GM23338 (cell line): Measurements from ENCODE around the gene RYR3. TPM values are rescaled to one million over a fixed set of nuclear protein-coding genes. Genes with fewer than 3 reads are reported as not detected.

ENCODE experiments used
- ATAC-seq: fragments of 200-7000 bp; cut with Tn5 transposase; 3 replicates; pipeline ENCODE4 v1.9.1; 2020
- DNase-seq: peaks from one replicate; pipeline ENCODE4 v3.0.0-alpha.2; 2015; ENCODE audit warnings: low spot score
- H2AFZ ChIP-seq: fragments of 200-600 bp; sonication (generic); 2 replicates; pipeline ENCODE4 v1.8.0; 2016; ENCODE audit warnings: antibody characterized with exemption, mild to moderate bottlenecking, moderate library complexity
- H3F3A ChIP-seq: fragments of 200-600 bp; sonication (generic); replicated peaks from 2 replicates; pipeline ENCODE4 v1.8.0; 2017; ENCODE audit warnings: antibody characterized with exemption, mixed run types, low read depth
- H3K27ac ChIP-seq: fragments of 200-600 bp; sonication (generic); 2 replicates; pipeline ENCODE4 v1.6.1; 2016; ENCODE audit warnings: low read depth
- H3K27me3 ChIP-seq: fragments of 200-600 bp; sonication (generic); 2 replicates; pipeline ENCODE4 v1.8.0; 2016; ENCODE audit warnings: mild to moderate bottlenecking, mixed run types, moderate library complexity; ENCODE audit not compliant: insufficient read depth
- H3K36me3 ChIP-seq: fragments of 200-600 bp; sonication (generic); 2 replicates; pipeline ENCODE4 v1.8.0; 2016; ENCODE audit warnings: mild to moderate bottlenecking; ENCODE audit not compliant: insufficient read depth
- H3K4me1 ChIP-seq: fragments of 200-600 bp; sonication (generic); 2 replicates; pipeline ENCODE4 v1.8.0; 2016; ENCODE audit warnings: mild to moderate bottlenecking, moderate library complexity; ENCODE audit not compliant: insufficient read depth
- H3K4me2 ChIP-seq: fragments of 200-600 bp; sonication (generic); 2 replicates; pipeline ENCODE4 v1.7.1; 2017; ENCODE audit warnings: mixed run types
- H3K4me3 ChIP-seq: fragments of 200-600 bp; sonication (generic); 2 replicates; pipeline ENCODE4 v1.6.1; 2016; ENCODE audit warnings: mixed run types
- H3K79me2 ChIP-seq: fragments of 200-600 bp; sonication (generic); replicated peaks from 2 replicates; pipeline ENCODE4 v1.8.0; 2017; ENCODE audit warnings: mild to moderate bottlenecking; ENCODE audit not compliant: insufficient read depth
- H3K9me2 ChIP-seq: fragments of 200-600 bp; sonication (generic); 2 replicates; pipeline ENCODE4 v1.8.0; 2017; ENCODE audit not compliant: insufficient read depth
- H4K20me1 ChIP-seq: fragments of 200-600 bp; sonication (generic); replicated peaks from 2 replicates; pipeline ENCODE4 v1.8.0; 2017; ENCODE audit warnings: mild to moderate bottlenecking; ENCODE audit not compliant: insufficient read depth
- H3K27ac Mint-ChIP-seq: 2 replicates; pipeline ENCODE4 v1.8.0; 2020; ENCODE audit warnings: inconsistent platforms, mild to moderate bottlenecking, moderate library complexity, mixed read lengths
- H3K27me3 Mint-ChIP-seq: 3 replicates; pipeline ENCODE4 v1.8.0; 2022; ENCODE audit warnings: low read depth, mild to moderate bottlenecking, moderate library complexity, mixed read lengths, inconsistent platforms; ENCODE audit not compliant: insufficient read depth, poor library complexity
- H3K36me3 Mint-ChIP-seq: 3 replicates; pipeline ENCODE4 v1.8.0; 2021; ENCODE audit warnings: low read depth, mild to moderate bottlenecking, inconsistent platforms, moderate library complexity, mixed read lengths
- H3K4me1 Mint-ChIP-seq: 3 replicates; pipeline ENCODE4 v1.8.0; 2020; ENCODE audit warnings: mild to moderate bottlenecking, inconsistent platforms, mixed read lengths
- H3K4me3 Mint-ChIP-seq: 3 replicates; pipeline ENCODE4 v1.8.0; 2021; ENCODE audit warnings: moderate library complexity, mild to moderate bottlenecking, inconsistent platforms, mixed read lengths
- H3K9me3 Mint-ChIP-seq: 3 replicates; pipeline ENCODE4 v1.8.0; 2020; ENCODE audit warnings: moderate library complexity, mild to moderate bottlenecking, inconsistent platforms, mixed read lengths
- EZH2 ChIP-seq: fragments of 200-600 bp; sonication (generic); IDR thresholded peaks from one replicate; pipeline ENCODE4 v1.8.0; 2017; ENCODE audit warnings: antibody characterized with exemption, mild to moderate bottlenecking, low read depth; ENCODE audit not compliant: unreplicated experiment
- JUNB ChIP-seq: IDR thresholded peaks from one replicate; pipeline ENCODE4 v1.6.1; 2016; ENCODE audit warnings: antibody characterized with exemption; ENCODE audit not compliant: unreplicated experiment
- POLR2AphosphoS5 ChIP-seq: IDR thresholded peaks from 2 replicates; pipeline ENCODE4 v1.6.1; 2016; ENCODE audit warnings: antibody characterized with exemption, low read depth
- STAT1 ChIP-seq: IDR thresholded peaks from one replicate; pipeline ENCODE4 v1.6.1; 2016; ENCODE audit warnings: antibody characterized with exemption; ENCODE audit not compliant: unreplicated experiment
- ZNF114 ChIP-seq: fragments of 250-450 bp; sonication (Bioruptor Pico); IDR thresholded peaks from 2 replicates; pipeline ENCODE4 v1.5.0; 2020; ENCODE audit warnings: mild to moderate bottlenecking, moderate library complexity
- ZNF331 ChIP-seq: fragments of 250-450 bp; sonication (Bioruptor Pico); IDR thresholded peaks from 2 replicates; pipeline ENCODE4 v1.5.0; 2020; ENCODE audit warnings: low read depth, mild to moderate bottlenecking, moderate library complexity
- polyA plus RNA-seq: library from polyadenylated mRNA; unstranded; fragments of >200 nt; fragmentation: Nextera tagmentation; extraction: Ambion mirVana; gene quantifications from 2 replicates; pipeline ENCODE4 v1.2.1, GENCODE V29; 2016
- total RNA-seq: library from RNA; depleted of rRNA; stranded (reverse); fragments of >200 nt; shearing (Covaris generic); gene quantifications from 2 replicates; pipeline ENCODE4 v1.2.3, GENCODE V29; 2014
- TF ChIP-seq, protein P1 (sequence below), 2 experiments: fragments of 200-600 bp in 1 of 2; sonication (generic) in 1 of 2; conservative IDR thresholded peaks; 2 replicates each; pipeline versions ENCODE4 v1.5.1 to v1.6.1; 2016 to 2017; ENCODE audit warnings: antibody characterized with exemption in 2 of 2, low read depth in 2 of 2, mild to moderate bottlenecking in 2 of 2, moderate library complexity in 1 of 2
- TF ChIP-seq, protein P2 (sequence below): IDR thresholded peaks from one replicate; pipeline ENCODE4 v1.6.1; 2018; ENCODE audit warnings: antibody characterized with exemption; ENCODE audit not compliant: unreplicated experiment
- TF ChIP-seq, protein P3 (sequence below): IDR thresholded peaks from 2 replicates; pipeline ENCODE4 v1.6.1; 2016; ENCODE audit warnings: antibody characterized with exemption
- TF ChIP-seq, protein P4 (sequence below): fragments of 250-450 bp; sonication (Bioruptor Pico); IDR thresholded peaks from 2 replicates; pipeline ENCODE4 v1.5.0; 2020; ENCODE audit warnings: mild to moderate bottlenecking, moderate library complexity

Gene RYR3
- total and polyA plus RNA-seq, 2 experiments from 2014 or later, result 1.1 to 1.2 TPM

DNA sequence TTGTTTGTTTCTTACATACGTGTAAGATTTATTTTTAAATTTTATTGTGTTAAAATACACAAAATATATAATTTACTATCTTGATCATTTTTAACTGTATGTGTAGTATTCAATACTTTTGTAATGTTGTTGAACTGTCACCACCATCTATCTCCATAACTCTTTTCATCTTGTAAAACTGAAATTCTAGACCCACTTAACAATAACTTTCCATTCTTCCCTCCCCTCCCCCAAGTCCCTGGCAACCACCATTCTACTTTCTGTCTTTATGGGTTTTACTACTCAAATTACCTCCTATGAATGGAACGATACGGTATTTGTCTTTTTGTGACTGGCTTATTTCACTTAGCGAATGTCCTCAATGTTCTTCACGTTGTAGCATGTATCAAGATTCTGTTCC lies 395.4 kb downstream of the RYR3 start (continued):
- TF ChIP-seq ZNF331 (CRISPR knock-in tag), result no peak
- TF ChIP-seq, protein P1, sequence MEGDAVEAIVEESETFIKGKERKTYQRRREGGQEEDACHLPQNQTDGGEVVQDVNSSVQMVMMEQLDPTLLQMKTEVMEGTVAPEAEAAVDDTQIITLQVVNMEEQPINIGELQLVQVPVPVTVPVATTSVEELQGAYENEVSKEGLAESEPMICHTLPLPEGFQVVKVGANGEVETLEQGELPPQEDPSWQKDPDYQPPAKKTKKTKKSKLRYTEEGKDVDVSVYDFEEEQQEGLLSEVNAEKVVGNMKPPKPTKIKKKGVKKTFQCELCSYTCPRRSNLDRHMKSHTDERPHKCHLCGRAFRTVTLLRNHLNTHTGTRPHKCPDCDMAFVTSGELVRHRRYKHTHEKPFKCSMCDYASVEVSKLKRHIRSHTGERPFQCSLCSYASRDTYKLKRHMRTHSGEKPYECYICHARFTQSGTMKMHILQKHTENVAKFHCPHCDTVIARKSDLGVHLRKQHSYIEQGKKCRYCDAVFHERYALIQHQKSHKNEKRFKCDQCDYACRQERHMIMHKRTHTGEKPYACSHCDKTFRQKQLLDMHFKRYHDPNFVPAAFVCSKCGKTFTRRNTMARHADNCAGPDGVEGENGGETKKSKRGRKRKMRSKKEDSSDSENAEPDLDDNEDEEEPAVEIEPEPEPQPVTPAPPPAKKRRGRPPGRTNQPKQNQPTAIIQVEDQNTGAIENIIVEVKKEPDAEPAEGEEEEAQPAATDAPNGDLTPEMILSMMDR (conservative IDR thresholded peaks at IDR 0.05; ENCODE audit: low read depth in 2 of 2), result no peak

DNA sequence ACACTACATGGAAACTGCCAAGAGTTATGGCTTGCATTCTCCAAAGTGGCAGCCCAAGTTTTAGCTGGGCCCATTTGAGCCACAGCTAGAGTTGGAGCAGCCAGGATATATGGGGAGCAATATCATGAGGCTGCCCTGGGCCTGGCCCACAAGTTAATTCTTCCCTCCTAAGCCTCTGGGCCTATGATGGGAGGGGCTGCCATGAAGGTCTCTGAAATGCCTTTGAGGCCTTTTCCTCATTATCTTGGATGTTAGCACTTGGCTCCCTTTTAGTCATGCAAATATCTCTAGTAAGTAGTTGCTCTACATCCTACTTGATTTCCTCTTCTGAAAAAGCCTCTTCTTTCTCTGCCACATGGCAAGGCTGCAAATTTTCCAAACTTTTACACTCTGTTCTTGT lies 400.0 kb downstream of the RYR3 start:
- Histone ChIP-seq H4K20me1 (no peaks in the 10 kb centered on the region), H3K4me3 (no peak overlapping the region), H3K27ac (no peak overlapping the region), H3F3A (no peaks in the 10 kb centered on the region), H3K9me2 (peaks cover 28% of the 10 kb centered on the region), H3K4me2 (no peak overlapping the region), H3K79me2 (no peaks in the 10 kb centered on the region), H3K36me3 (0 out of 2 replicates have a peak, but pooled peaks cover 3% of the 10 kb centered on the region), H3K27me3 (no peaks in the 10 kb centered on the region), H2AFZ (no peak overlapping the region), H3K4me1 (no peaks in the 10 kb centered on the region)
- H3K27ac Mint-ChIP-seq, result no peak overlapping the region
- H3K36me3 Mint-ChIP-seq, result peaks cover 31% of the 10 kb centered on the region
- no peak overlapping the region for H3K4me3 Mint-ChIP-seq
- ATAC-seq, result no peak
- no peaks in the 10 kb centered on the region for H3K4me1 Mint-ChIP-seq
- peaks cover 2% of the 10 kb centered on the region for H3K27me3 Mint-ChIP-seq
- DNase-seq, result peak; percentile 21
- H3K9me3 Mint-ChIP-seq, result peaks cover 37% of the 10 kb centered on the region
- TF ChIP-seq, protein P1 (conservative IDR thresholded peaks at IDR 0.05; ENCODE audit: low read depth in 2 of 2), result no peak
- no peak for TF ChIP-seq EZH2
- TF ChIP-seq, protein P2, sequence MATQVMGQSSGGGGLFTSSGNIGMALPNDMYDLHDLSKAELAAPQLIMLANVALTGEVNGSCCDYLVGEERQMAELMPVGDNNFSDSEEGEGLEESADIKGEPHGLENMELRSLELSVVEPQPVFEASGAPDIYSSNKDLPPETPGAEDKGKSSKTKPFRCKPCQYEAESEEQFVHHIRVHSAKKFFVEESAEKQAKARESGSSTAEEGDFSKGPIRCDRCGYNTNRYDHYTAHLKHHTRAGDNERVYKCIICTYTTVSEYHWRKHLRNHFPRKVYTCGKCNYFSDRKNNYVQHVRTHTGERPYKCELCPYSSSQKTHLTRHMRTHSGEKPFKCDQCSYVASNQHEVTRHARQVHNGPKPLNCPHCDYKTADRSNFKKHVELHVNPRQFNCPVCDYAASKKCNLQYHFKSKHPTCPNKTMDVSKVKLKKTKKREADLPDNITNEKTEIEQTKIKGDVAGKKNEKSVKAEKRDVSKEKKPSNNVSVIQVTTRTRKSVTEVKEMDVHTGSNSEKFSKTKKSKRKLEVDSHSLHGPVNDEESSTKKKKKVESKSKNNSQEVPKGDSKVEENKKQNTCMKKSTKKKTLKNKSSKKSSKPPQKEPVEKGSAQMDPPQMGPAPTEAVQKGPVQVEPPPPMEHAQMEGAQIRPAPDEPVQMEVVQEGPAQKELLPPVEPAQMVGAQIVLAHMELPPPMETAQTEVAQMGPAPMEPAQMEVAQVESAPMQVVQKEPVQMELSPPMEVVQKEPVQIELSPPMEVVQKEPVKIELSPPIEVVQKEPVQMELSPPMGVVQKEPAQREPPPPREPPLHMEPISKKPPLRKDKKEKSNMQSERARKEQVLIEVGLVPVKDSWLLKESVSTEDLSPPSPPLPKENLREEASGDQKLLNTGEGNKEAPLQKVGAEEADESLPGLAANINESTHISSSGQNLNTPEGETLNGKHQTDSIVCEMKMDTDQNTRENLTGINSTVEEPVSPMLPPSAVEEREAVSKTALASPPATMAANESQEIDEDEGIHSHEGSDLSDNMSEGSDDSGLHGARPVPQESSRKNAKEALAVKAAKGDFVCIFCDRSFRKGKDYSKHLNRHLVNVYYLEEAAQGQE, result no peak
- no peak for TF ChIP-seq STAT1
- no peak for TF ChIP-seq POLR2AphosphoS5
- TF ChIP-seq, protein P3, sequence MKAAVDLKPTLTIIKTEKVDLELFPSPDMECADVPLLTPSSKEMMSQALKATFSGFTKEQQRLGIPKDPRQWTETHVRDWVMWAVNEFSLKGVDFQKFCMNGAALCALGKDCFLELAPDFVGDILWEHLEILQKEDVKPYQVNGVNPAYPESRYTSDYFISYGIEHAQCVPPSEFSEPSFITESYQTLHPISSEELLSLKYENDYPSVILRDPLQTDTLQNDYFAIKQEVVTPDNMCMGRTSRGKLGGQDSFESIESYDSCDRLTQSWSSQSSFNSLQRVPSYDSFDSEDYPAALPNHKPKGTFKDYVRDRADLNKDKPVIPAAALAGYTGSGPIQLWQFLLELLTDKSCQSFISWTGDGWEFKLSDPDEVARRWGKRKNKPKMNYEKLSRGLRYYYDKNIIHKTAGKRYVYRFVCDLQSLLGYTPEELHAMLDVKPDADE, result no peak
- TF ChIP-seq ZNF331 (CRISPR knock-in tag), result no peak
- TF ChIP-seq ZNF114 (CRISPR knock-in tag), result no peak
- TF ChIP-seq, protein P4, sequence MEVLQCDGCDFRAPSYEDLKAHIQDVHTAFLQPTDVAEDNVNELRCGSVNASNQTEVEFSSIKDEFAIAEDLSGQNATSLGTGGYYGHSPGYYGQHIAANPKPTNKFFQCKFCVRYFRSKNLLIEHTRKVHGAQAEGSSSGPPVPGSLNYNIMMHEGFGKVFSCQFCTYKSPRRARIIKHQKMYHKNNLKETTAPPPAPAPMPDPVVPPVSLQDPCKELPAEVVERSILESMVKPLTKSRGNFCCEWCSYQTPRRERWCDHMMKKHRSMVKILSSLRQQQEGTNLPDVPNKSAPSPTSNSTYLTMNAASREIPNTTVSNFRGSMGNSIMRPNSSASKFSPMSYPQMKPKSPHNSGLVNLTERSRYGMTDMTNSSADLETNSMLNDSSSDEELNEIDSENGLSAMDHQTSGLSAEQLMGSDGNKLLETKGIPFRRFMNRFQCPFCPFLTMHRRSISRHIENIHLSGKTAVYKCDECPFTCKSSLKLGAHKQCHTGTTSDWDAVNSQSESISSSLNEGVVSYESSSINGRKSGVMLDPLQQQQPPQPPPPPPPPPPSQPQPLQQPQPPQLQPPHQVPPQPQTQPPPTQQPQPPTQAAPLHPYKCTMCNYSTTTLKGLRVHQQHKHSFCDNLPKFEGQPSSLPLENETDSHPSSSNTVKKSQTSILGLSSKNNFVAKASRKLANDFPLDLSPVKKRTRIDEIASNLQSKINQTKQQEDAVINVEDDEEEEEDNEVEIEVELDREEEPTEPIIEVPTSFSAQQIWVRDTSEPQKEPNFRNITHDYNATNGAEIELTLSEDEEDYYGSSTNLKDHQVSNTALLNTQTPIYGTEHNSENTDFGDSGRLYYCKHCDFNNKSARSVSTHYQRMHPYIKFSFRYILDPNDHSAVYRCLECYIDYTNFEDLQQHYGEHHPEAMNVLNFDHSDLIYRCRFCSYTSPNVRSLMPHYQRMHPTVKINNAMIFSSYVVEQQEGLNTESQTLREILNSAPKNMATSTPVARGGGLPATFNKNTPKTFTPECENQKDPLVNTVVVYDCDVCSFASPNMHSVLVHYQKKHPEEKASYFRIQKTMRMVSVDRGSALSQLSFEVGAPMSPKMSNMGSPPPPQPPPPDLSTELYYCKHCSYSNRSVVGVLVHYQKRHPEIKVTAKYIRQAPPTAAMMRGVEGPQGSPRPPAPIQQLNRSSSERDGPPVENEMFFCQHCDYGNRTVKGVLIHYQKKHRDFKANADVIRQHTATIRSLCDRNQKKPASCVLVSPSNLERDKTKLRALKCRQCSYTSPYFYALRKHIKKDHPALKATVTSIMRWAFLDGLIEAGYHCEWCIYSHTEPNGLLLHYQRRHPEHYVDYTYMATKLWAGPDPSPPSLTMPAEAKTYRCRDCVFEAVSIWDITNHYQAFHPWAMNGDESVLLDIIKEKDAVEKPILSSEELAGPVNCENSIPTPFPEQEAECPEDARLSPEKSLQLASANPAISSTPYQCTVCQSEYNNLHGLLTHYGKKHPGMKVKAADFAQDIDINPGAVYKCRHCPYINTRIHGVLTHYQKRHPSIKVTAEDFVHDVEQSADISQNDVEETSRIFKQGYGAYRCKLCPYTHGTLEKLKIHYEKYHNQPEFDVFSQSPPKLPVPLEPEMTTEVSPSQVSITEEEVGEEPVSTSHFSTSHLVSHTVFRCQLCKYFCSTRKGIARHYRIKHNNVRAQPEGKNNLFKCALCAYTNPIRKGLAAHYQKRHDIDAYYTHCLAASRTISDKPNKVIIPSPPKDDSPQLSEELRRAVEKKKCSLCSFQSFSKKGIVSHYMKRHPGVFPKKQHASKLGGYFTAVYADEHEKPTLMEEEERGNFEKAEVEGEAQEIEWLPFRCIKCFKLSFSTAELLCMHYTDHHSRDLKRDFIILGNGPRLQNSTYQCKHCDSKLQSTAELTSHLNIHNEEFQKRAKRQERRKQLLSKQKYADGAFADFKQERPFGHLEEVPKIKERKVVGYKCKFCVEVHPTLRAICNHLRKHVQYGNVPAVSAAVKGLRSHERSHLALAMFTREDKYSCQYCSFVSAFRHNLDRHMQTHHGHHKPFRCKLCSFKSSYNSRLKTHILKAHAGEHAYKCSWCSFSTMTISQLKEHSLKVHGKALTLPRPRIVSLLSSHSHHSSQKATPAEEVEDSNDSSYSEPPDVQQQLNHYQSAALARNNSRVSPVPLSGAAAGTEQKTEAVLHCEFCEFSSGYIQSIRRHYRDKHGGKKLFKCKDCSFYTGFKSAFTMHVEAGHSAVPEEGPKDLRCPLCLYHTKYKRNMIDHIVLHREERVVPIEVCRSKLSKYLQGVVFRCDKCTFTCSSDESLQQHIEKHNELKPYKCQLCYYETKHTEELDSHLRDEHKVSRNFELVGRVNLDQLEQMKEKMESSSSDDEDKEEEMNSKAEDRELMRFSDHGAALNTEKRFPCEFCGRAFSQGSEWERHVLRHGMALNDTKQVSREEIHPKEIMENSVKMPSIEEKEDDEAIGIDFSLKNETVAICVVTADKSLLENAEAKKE, result no peak
- TF ChIP-seq JUNB, result no peak
